ENCODE data around the gene DPH3. TPM values are rescaled to one million over a fixed set of nuclear protein-coding genes. Genes with fewer than 3 reads are reported as not detected.

The DPH3 gene
- total and polyA plus RNA-seq, 2 donors (not counting 3 experiments of a cell fraction or from before 2014, with no cell fraction given), result 7.7 to 28.7 TPM

DNA sequence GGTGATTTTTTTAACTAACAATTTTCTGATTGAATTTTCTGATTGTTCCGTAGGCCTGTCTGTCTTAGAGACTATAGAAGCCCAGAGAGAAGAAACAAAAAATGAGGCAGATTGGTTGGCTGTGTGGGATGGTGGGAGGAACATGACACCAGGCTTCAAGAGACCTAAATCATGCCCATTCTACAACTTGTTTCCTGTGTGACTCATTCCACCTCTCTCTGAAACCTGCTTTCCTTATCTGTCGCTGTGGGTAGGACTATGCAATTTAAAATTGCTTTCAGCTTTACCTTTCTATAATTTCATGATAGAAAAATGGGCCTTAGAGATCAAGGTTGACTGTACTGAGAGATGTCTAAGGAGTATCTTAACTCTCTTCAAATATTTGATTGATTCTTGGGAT lies 44.8 kb upstream of the DPH3 start:
- DNase-seq (ENCODE audit: low read depth, low spot score), result peak; percentile 53
- BruUV-seq (replicated peaks), result no TSS peak
- FAIRE-seq, result peak; percentile 88
- Histone ChIP-seq H3K4me1 (ENCODE audit: control insufficient read depth, extremely low read depth, insufficient read depth, low read length) (peaks cover 4% of the 10 kb centered on the region), H3K36me3 (ENCODE audit: control insufficient read depth in 2 of 2, extremely low read depth in 1 of 2, insufficient read depth in 2 of 2, low read length in 2 of 2) (peaks cover 0 to 5% of the 10 kb centered on the region in 2 experiments), H3K27me3 (ENCODE audit: control insufficient read depth in 2 of 2, insufficient read depth in 2 of 2, low read length in 2 of 2) (no peaks in the 10 kb centered on the region), H3K27ac (ENCODE audit: insufficient read depth, low read depth, low read length) (no peak overlapping the region), H3K79me2 (ENCODE audit: control insufficient read depth, insufficient read depth, low read length) (no peaks in the 10 kb centered on the region), H4K20me1 (replicated peaks; ENCODE audit: control insufficient read depth, extremely low read depth, insufficient read depth, low read length) (peaks cover 2% of the 10 kb centered on the region), H3K9ac (replicated peaks; ENCODE audit: extremely low read depth, insufficient read depth, low read length) (no peak overlapping the region), H3K4me3 (replicated peaks in 1 of 3; ENCODE audit: insufficient read depth in 1 of 3, low read depth in 1 of 3, low read length in 3 of 3) (no peak overlapping the region), H3K4me2 (ENCODE audit: insufficient read depth, low read length) (no peak overlapping the region), H3K9me1 (replicated peaks; ENCODE audit: control insufficient read depth, extremely low read depth, insufficient read depth, low read length) (no peaks in the 10 kb centered on the region), H3K9me3 (replicated peaks; ENCODE audit: control insufficient read depth, insufficient read depth, low read length) (no peaks in the 10 kb centered on the region), H2AFZ (ENCODE audit: low read depth, low read length) (no peak overlapping the region)
- dilution Hi-C loops (cut with MboI; ENCODE audit: extremely low pct_ligation_motif_present, low sequenced_read_pairs), result no loop called here
- ChIA-PET CTCF (no interaction called here), POLR2A (no interaction called here)
- TF ChIP-seq FOS (IDR thresholded peaks at IDR 0.05; ENCODE audit: borderline replicate concordance, insufficient read depth, low read length) (peak; percentile 46), JUN (IDR thresholded peaks at IDR 0.05; ENCODE audit: borderline replicate concordance, insufficient read depth, insufficient read length, low read depth) (peak; percentile 44), MYC (IDR thresholded peaks at IDR 0.05; ENCODE audit: low read depth, low read length) (no peak)
- intact Hi-C loops (cut with micrococcal nuclease), result loop anchor here (5.0 kb wide), 1 partner anchor 208 kb away; no protein-coding TSS in a partner anchor

DNA sequence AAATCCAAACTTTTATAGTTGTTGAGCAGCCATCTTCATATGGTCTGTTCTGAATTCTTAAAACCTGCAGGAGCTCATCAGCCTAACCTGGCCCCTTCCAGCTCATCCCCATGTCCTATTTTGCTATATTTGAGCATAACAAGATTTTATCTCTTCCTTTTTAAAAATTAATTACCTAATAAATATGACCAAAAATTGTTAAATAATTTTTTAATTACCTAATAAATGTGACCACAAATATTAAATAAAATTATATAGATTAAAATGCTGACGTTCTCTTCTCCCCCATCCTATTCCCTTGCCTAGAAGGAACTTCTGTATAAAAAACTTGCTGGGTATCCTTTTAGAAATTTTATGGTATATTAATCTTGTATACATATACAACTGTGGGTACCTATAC lies 44.0 kb upstream of the DPH3 start:
- Histone ChIP-seq H3K79me2 (ENCODE audit: control insufficient read depth, insufficient read depth, low read length) (no peaks in the 10 kb centered on the region), H3K4me1 (ENCODE audit: control insufficient read depth, extremely low read depth, insufficient read depth, low read length) (peaks cover 4% of the 10 kb centered on the region), H2AFZ (ENCODE audit: low read depth, low read length) (no peak overlapping the region), H3K4me2 (ENCODE audit: insufficient read depth, low read length) (no peak overlapping the region), H3K9me1 (replicated peaks; ENCODE audit: control insufficient read depth, extremely low read depth, insufficient read depth, low read length) (no peaks in the 10 kb centered on the region), H3K27me3 (ENCODE audit: control insufficient read depth in 2 of 2, insufficient read depth in 2 of 2, low read length in 2 of 2) (no peaks in the 10 kb centered on the region), H3K36me3 (ENCODE audit: control insufficient read depth in 2 of 2, extremely low read depth in 1 of 2, insufficient read depth in 2 of 2, low read length in 2 of 2) (peaks cover 0 to 4% of the 10 kb centered on the region in 2 experiments), H3K9me3 (replicated peaks; ENCODE audit: control insufficient read depth, insufficient read depth, low read length) (no peaks in the 10 kb centered on the region), H3K4me3 (replicated peaks in 1 of 3; ENCODE audit: insufficient read depth in 1 of 3, low read depth in 1 of 3, low read length in 3 of 3) (no peak overlapping the region), H3K9ac (replicated peaks; ENCODE audit: extremely low read depth, insufficient read depth, low read length) (no peak overlapping the region), H4K20me1 (replicated peaks; ENCODE audit: control insufficient read depth, extremely low read depth, insufficient read depth, low read length) (peaks cover 2% of the 10 kb centered on the region), H3K27ac (ENCODE audit: insufficient read depth, low read depth, low read length) (no peak overlapping the region)
- DNase-seq (ENCODE audit: low read depth, low spot score) (no peak), FAIRE-seq (no peak)
- ChIA-PET CTCF (interaction anchor here (1.3 to 1.8 kb wide), 2 partner anchors 18 to 216 kb away, joined by 3 to 12 read pairs; no protein-coding TSS in a partner anchor), POLR2A (no interaction called here)
- dilution Hi-C loops (cut with MboI; ENCODE audit: extremely low pct_ligation_motif_present, low sequenced_read_pairs), result no loop called here
- TF ChIP-seq, protein P1, sequence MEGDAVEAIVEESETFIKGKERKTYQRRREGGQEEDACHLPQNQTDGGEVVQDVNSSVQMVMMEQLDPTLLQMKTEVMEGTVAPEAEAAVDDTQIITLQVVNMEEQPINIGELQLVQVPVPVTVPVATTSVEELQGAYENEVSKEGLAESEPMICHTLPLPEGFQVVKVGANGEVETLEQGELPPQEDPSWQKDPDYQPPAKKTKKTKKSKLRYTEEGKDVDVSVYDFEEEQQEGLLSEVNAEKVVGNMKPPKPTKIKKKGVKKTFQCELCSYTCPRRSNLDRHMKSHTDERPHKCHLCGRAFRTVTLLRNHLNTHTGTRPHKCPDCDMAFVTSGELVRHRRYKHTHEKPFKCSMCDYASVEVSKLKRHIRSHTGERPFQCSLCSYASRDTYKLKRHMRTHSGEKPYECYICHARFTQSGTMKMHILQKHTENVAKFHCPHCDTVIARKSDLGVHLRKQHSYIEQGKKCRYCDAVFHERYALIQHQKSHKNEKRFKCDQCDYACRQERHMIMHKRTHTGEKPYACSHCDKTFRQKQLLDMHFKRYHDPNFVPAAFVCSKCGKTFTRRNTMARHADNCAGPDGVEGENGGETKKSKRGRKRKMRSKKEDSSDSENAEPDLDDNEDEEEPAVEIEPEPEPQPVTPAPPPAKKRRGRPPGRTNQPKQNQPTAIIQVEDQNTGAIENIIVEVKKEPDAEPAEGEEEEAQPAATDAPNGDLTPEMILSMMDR (IDR thresholded peaks at IDR 0.05; ENCODE audit: extremely low read depth in 1 of 2, insufficient read depth in 1 of 2, low read depth in 1 of 2, low read length in 2 of 2), result no peak
- no peak for TF ChIP-seq POLR2AphosphoS5 (IDR thresholded peaks at IDR 0.05; ENCODE audit: insufficient read depth, low read depth, low read length)
- no peak for TF ChIP-seq FOS (IDR thresholded peaks at IDR 0.05; ENCODE audit: borderline replicate concordance, insufficient read depth, low read length)
- TF ChIP-seq MYC (IDR thresholded peaks at IDR 0.05; ENCODE audit: low read depth, low read length), result no peak
- TF ChIP-seq EZH2 (IDR thresholded peaks at IDR 0.05; ENCODE audit: borderline replicate concordance, low read depth, low read length, severe bottlenecking), result no peak
- no TSS peak for BruUV-seq (replicated peaks)
- intact Hi-C loops (cut with micrococcal nuclease), result loop anchor here (5.0 kb wide), 1 partner anchor 209 kb away; no protein-coding TSS in a partner anchor
